WI38 (cell line): ENCODE results near the gene S100Z.
"Not testable (repeated sequence)": the region's sequence is repeated elsewhere in the genome, so short reads cannot be mapped to it uniquely, and the experiment has no call there.

ENCODE experiments used
- H3K4me3 ChIP-seq: 2 replicates; pipeline ENCODE4 v1.5.1; 2011; ENCODE audit warnings: low read depth, mild to moderate bottlenecking, control low read depth, low read length
- CTCF ChIP-seq: IDR thresholded peaks from 2 replicates; pipeline ENCODE4 v1.5.1; 2012; ENCODE audit warnings: low read depth, mild to moderate bottlenecking, control low read depth, low read length

S100Z gene

GRCh38 chr5:76836585-76836984, 13.2 kb upstream of the S100Z start:
- no peak for TF ChIP-seq CTCF
- no peak overlapping the region for H3K4me3 ChIP-seq

- H3K4me3 ChIP-seq = no peak overlapping the region
- TF ChIP-seq CTCF = no peak
These were observed 11.1 kb upstream of the S100Z start for GRCh38 chr5:76838481-76839261.

GRCh38 chr5:76841361-76841760, 8.5 kb upstream of the S100Z start:
- no peak overlapping the region for H3K4me3 ChIP-seq
- no peak for TF ChIP-seq CTCF

GRCh38 chr5:76845890-76846289, 3.9 kb upstream of the S100Z start:
- TF ChIP-seq CTCF = no peak
- no peak overlapping the region for H3K4me3 ChIP-seq

- TF ChIP-seq CTCF = no peak
- no peak overlapping the region for H3K4me3 ChIP-seq
These were observed 830 bp downstream of the S100Z start for GRCh38 chr5:76850543-76851145.

- H3K4me3 ChIP-seq = no peak overlapping the region
- no peak for TF ChIP-seq CTCF
These were observed 2.0 kb downstream of the S100Z start for GRCh38 chr5:76851728-76852369.

GRCh38 chr5:76852772-76853171, 3.0 kb downstream of the S100Z start:
- no peak overlapping the region for H3K4me3 ChIP-seq
- no peak for TF ChIP-seq CTCF

- not testable (repeated sequence) for H3K4me3 ChIP-seq
These were observed 3.9 kb downstream of the S100Z start for GRCh38 chr5:76853741-76854140.
